22Rv1 (cell line): ENCODE data around the gene SKAP2.
A peak's percentile ranks its signal among the peaks of the same experiment; 100 is the strongest.

Experiments
- H3K27ac ChIP-seq: fragments of 450-650 bp; 2 replicates; pipeline ENCODE4 v1.5.1; 2017
- ZFX ChIP-seq: fragments of 450-650 bp; IDR thresholded peaks from 2 replicates; pipeline ENCODE4 v1.6.1; 2017; ENCODE audit warnings: antibody characterized with exemption, borderline replicate concordance
- TF ChIP-seq, protein P1 (sequence below): fragments of 450-650 bp; IDR thresholded peaks from 2 replicates; pipeline ENCODE4 v1.5.1; 2017; ENCODE audit warnings: mild to moderate bottlenecking

Gene SKAP2

DNA sequence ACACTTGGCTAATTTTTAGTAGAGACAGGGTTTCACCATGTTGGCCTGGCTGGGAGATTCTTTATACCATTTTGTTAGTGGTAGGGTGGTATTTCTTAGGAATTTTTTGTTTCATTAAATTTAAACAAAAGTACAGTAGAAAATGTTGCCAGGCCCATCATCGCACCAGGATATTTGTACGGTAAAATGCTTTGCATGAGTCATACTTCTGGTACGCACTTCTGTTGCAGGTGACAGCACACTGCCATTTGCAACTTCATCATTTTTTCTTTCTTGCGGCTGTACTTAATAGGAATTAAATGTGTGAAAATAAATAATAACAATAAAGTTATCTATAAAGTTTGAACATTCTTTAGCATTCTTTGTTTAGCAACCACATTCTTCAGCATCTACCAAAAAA lies 195.6 kb downstream of the SKAP2 start:
- TF ChIP-seq, protein P1, sequence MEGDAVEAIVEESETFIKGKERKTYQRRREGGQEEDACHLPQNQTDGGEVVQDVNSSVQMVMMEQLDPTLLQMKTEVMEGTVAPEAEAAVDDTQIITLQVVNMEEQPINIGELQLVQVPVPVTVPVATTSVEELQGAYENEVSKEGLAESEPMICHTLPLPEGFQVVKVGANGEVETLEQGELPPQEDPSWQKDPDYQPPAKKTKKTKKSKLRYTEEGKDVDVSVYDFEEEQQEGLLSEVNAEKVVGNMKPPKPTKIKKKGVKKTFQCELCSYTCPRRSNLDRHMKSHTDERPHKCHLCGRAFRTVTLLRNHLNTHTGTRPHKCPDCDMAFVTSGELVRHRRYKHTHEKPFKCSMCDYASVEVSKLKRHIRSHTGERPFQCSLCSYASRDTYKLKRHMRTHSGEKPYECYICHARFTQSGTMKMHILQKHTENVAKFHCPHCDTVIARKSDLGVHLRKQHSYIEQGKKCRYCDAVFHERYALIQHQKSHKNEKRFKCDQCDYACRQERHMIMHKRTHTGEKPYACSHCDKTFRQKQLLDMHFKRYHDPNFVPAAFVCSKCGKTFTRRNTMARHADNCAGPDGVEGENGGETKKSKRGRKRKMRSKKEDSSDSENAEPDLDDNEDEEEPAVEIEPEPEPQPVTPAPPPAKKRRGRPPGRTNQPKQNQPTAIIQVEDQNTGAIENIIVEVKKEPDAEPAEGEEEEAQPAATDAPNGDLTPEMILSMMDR = no peak
- TF ChIP-seq ZFX = no peak

DNA sequence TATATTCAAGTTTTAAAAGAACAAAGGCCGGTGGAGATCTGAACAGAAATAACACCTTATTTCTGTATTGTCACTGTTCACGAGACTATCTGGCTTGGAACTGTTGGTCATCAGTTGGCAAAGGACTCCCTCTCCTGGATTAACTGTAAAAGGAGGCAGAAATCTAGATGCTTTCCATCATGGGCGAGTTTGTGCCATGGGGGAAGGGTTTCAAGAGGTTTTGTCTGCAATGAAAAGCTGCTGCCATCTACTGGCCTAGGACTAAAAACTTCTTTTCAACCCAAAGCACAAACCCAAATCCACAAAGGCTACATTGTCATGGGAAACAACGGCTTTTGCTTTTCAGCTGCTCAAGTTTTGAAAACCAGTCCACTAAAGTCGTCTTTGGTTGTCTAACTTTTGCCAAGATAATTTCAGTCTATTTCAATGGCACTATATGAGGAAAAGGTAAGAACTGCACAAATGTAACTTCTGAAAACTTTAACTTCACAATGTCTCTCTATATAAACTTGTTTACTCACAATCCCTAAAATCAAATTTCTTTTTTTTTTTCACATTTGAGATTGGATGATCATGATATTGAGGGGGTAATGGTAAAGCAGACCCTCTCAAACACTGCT lies 196.8 kb downstream of the SKAP2 start:
- TF ChIP-seq, protein P1 = peak; percentile 100
- no peak for TF ChIP-seq ZFX
- no peak overlapping the region for H3K27ac ChIP-seq

More for the DNA sequence above, 195.6 kb downstream of the SKAP2 start:
- no peak overlapping the region for H3K27ac ChIP-seq

DNA sequence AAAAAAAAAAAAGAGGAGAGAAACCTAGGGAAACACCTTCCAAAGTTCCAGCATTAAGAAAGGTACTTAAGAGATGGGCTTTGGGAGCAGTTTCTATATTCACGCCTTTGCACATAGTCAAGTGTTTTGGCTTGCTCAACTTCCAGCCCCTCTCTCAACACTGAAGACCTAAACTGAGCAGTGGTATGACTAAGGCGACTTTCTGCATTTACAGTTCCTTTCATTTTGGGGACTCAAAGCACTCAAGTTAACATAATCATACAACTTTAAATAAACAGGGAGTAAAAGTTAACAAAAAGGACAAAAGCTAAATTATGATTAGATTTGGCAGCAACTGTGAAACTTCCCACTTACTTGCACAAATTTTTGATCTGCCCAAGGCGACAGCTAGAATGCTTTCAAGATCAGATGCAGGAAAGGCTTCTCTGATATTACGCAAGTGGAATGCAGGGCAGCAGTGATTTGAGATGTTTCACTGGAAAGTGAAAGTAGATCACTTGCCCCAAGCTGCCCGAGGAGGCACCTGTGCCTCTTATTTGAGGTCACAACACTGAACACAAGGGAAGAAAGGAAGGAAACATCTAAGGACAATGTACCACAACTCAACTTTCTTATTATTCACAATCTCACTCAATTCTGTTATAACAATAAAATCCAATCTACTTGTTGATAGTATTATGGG lies 199.5 kb downstream of the SKAP2 start:
- no peak overlapping the region for H3K27ac ChIP-seq
- no peak for TF ChIP-seq ZFX
- TF ChIP-seq, protein P1 = no peak

DNA sequence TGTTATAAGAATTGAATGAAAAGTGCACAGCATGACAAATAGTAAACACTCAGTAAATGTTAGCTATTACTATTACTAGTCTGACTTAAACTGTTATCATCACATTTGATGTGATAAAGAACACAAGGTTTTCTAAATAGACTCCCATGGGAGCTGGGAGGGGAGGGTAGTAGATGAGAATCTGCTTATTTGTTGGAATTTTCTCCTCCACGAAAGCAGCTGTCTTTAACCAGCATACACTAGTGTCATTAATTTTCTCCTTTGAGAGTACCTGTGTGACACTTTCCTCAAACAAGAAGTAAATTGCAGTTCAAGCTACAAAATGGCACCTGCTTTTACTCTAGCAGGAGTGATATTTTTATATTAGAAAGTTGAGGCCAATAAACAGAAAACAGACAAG lies 200.1 kb downstream of the SKAP2 start:
- H3K27ac ChIP-seq = no peak overlapping the region

DNA sequence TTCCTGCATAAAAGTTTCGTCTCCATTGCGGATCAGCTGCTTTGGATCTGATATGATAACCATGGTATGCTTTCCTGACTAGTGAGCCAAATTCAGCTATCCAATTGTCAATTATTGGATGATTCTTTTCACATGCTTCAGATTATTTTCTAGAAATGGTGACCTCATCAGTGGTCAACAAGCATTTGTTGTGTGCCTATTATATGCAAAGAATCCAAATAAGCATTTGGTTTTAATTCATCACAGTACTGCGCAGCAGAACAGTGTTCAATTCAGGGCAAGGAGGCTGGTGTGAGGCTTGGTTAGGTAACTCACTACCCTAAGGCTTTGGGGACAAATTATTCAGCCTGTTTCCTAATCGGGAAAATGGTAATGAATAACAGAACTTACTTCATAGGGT lies 200.5 kb downstream of the SKAP2 start:
- TF ChIP-seq, protein P1 = no peak
- TF ChIP-seq ZFX = no peak

More for the DNA sequence above, 200.1 kb downstream of the SKAP2 start:
- TF ChIP-seq ZFX = no peak
- TF ChIP-seq, protein P1 = no peak

DNA sequence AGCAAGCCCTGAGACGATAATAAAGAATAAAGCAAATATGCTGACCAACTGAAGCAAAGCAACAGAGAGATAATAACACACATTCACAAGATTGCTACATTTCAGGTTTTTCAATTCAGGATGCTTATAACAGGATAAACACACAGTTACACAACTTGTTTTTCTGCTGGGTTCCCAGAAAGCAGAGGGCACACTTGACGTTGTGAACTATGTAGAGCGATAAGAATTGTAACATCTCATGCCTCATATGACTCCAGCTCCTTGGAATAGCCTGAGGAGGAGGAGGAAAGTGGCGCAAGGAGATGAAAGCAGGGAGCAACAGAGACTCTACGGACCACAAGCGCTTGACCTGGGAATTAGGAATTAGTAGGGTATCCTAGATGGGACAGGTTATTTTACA lies 201.7 kb downstream of the SKAP2 start:
- H3K27ac ChIP-seq = no peak overlapping the region
- TF ChIP-seq, protein P1 = no peak
- TF ChIP-seq ZFX = no peak

More for the DNA sequence above, 200.5 kb downstream of the SKAP2 start:
- H3K27ac ChIP-seq = no peak overlapping the region

DNA sequence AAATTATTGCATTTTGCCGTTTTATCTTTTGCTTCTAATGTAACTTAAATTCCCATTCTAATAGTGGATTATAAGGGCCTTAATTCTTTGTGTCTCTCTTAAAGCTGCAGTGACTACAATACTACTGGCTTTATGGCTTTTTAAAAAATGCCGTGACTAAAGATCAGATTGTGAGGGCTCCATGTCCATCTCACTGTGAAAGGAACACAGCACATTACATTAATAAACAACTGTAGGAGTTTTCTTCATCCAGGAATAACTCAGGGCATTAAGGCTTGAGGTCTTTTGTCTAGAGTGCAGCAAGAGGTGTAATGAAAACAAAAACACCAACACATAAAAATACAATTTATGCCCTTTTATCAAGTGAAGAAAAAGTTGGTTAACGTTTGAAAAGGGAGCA lies 205.3 kb downstream of the SKAP2 start:
- TF ChIP-seq ZFX = no peak
- TF ChIP-seq, protein P1 = no peak
- no peak overlapping the region for H3K27ac ChIP-seq
